Gastrocnemius medialis (tissue), 4 donors: ENCODE measurements around the gene SYMPK. TPM values are rescaled to one million over a fixed set of nuclear protein-coding genes. Genes with fewer than 3 reads are reported as not detected.

Source experiments
- ATAC-seq, 2 donors: fragments of 150-250 bp; one replicate each; pipeline ENCODE4 v1.9.1; 2016
- DNase-seq, 2 donors: peaks; one replicate each; pipeline ENCODE4 v3.0.0-alpha.2; 2019
- H3K27ac ChIP-seq, 4 donors: fragments of 200-600 bp; sonication (generic); 1 replicate in 1 of 4; 2 replicates in 3 of 4; pipeline ENCODE4 v1.5.1; 2016 to 2018; ENCODE audit warnings: mild to moderate bottlenecking in 2 of 4, moderate library complexity in 1 of 4
- H3K27me3 ChIP-seq, 3 donors: fragments of 200-600 bp; sonication (generic) in 2 of 3; 1 replicate in 1 of 3; 2 replicates in 2 of 3; pipeline versions ENCODE4 v1.5.1 to v1.6.0; 2016 to 2019; ENCODE audit warnings: mild to moderate bottlenecking in 1 of 3, moderate library complexity in 1 of 3
- H3K36me3 ChIP-seq, 2 donors: fragments of 200-600 bp; sonication (generic) in 1 of 2; one replicate each; pipeline ENCODE4 v1.5.1; 2017 to 2018
- H3K4me1 ChIP-seq, 2 donors: fragments of 200-600 bp; sonication (generic) in 1 of 2; one replicate each; pipeline ENCODE4 v1.5.1; 2016 to 2017; ENCODE audit warnings: mild to moderate bottlenecking in 2 of 2
- H3K4me3 ChIP-seq, 4 donors: fragments of 200-600 bp; sonication (generic) in 3 of 4; 1 replicate in 1 of 4; 2 replicates in 3 of 4; pipeline ENCODE4 v1.5.1; 2016 to 2019; ENCODE audit warnings: mild to moderate bottlenecking in 2 of 4
- H3K9me3 ChIP-seq, 3 donors: fragments of 200-600 bp; sonication (generic) in 2 of 3; 1 replicate in 1 of 3; 2 replicates in 2 of 3; pipeline ENCODE4 v1.5.1; 2016 to 2019
- CTCF ChIP-seq, 5 experiments: fragments of 450-650 bp in 3 of 5; fragments of 200-600 bp in 2 of 5; sonication (generic) in 2 of 5; IDR thresholded peaks in 4 of 5; conservative IDR thresholded peaks in 1 of 5; 1 replicate in 4 of 5; 2 replicates in 1 of 5; pipeline ENCODE4 v1.5.1; 2016 to 2019; ENCODE audit warnings: antibody characterized with exemption in 5 of 5, mild to moderate bottlenecking in 3 of 5, moderate library complexity in 3 of 5
- POLR2A ChIP-seq, 2 donors: fragments of 450-650 bp; IDR thresholded peaks; one replicate each; pipeline ENCODE4 v1.6.1; 2017; ENCODE audit warnings: antibody characterized with exemption in 2 of 2, mild to moderate bottlenecking in 2 of 2, moderate library complexity in 2 of 2
- in situ Hi-C, 4 donors: fragments of 200-750 bp; cut with MboI; loops; one replicate each; pipeline versions ENCODE4 v1.15.0 to v1.8.0; 2017; ENCODE audit warnings: low sequenced_read_pairs in 4 of 4
- intact Hi-C: fragments of 100-400 bp; cut with DNase I; formaldehyde crosslinking; loops from one replicate; pipeline ENCODE4 v1.15.1; 2023; ENCODE audit warnings: low total_unique reads
- total RNA-seq, 4 donors: library from RNA; depleted of rRNA; stranded (reverse); fragments of >200 nt; gene quantifications; one replicate each; pipeline versions ENCODE4 v1.1.0 to v1.2.3, GENCODE V29; 2016

SYMPK gene
- total RNA-seq, 4 donors from 2014 or later, result 14.1 to 64.6 (median 34.9) TPM

DNA sequence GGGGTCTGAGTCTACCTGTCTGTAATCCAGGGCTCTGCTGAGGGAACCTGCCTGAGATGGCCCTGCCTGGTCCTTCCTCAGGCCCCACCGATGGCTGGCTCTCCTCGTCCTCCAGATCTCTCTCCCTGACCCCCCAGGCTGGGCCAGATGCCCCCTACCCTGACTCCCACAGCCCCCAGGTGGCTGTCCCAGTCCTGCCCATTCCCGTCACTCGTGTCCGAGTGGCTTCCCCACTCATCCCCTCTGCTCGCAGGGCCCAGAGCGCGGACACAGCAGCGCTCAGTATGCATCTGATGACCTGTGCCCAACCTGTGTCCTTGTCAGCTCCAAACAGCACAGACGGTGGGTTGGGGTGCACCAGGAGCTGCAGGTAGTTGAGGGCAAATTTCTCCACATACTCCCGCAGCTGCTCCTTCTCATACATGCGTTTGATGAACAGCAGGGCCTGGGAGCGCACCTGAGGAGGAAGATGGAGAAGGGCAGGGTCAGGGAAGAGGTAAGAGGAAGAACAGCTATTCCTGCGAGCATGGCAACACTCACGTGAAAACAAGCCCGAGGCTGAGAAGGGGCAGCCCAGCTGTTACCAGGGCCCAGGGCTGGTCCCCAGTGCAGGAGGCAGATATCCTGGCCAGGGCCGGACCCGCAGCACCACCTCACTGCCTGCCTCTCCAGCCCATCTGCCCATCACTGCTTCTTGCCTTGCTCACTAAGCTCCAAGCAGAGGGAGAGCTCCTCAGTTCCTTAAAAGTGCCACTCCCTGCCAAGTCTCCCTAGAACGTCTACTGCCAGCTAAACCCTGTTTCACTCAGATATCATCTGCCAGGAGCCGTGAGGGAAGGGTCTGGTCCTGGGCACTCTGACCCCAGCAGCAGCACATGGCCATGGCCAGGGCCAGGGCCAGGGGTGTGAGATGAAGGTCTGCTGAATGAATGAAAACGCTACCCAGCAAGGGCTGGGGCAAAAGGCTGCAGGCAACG lies 36.7 kb downstream of the SYMPK start:
- peaks cover 0 to 91% of the 10 kb centered on the region in 2 donors for H3K36me3 ChIP-seq
- in situ Hi-C loops (no loop called here), intact Hi-C loops (no loop called here)
- no peak for DNase-seq
- H3K4me1 ChIP-seq, result peaks cover 0 to 7% of the 10 kb centered on the region in 2 donors
- no peak overlapping the region for H3K27ac ChIP-seq
- no peaks in the 10 kb centered on the region for H3K9me3 ChIP-seq
- no peak for ATAC-seq
- no peak overlapping the region for H3K4me3 ChIP-seq
- TF ChIP-seq POLR2A (IDR thresholded peaks at IDR 0.05), result no peak
- TF ChIP-seq CTCF (IDR thresholded peaks at IDR 0.05 in 4 of 5, conservative IDR thresholded peaks at IDR 0.05 in 1 of 5), result no peak
- no peaks in the 10 kb centered on the region for H3K27me3 ChIP-seq

- intact Hi-C loops (no loop called here), in situ Hi-C loops (no loop called here)
- no peak for ATAC-seq
Measured at GRCh38 chr19:45825263-45825605, 37.7 kb downstream of the SYMPK start.

DNA sequence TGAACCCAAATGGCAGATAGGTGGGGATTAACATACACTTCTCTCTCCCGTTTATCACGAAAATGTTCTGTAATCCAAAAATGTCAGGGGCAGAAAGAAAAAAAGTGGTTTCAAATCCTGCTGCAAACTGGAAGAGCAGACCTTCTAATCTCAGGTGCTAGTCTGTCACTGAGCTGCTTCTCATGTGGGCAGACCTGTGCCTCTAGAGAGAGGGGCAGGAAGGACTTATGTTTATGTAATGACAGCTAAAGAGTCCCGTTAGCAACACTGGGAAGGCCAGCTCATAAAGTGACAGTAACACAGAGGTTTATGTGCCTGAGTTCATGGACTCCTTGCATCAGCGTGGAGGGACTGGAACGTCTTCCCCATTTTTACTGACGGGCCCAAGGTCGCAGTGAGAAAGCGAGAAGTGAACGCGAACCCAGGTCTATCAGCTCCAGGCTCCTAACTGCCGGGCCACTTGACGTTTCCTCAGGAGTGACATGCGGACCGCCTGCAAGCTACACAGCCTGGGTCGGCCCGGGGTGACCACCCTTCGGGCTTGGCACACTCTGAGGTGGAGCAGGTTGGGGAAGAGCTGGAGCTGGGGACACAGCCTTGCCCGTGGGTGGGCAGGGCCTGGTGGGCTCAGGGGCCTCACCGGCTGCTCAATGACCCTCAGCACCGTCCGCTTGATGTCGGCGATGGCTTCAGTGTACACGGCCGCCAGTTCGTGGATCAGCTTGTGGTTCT lies 38.2 kb downstream of the SYMPK start:
- Histone ChIP-seq H3K4me3 (no peak overlapping the region), H3K36me3 (peaks cover 0 to 85% of the 10 kb centered on the region in 2 donors), H3K27me3 (no peaks in the 10 kb centered on the region), H3K4me1 (peaks cover 0 to 7% of the 10 kb centered on the region in 2 donors), H3K9me3 (no peaks in the 10 kb centered on the region), H3K27ac (peak overlapping the region in 1 of 4 donors; percentile 25)
- in situ Hi-C loops, result no loop called here
- ATAC-seq (no peak), DNase-seq (no peak)
- no peak for TF ChIP-seq CTCF (IDR thresholded peaks at IDR 0.05 in 4 of 5, conservative IDR thresholded peaks at IDR 0.05 in 1 of 5)
- TF ChIP-seq POLR2A (IDR thresholded peaks at IDR 0.05), result no peak
- intact Hi-C loops, result no loop called here

More at GRCh38 chr19:45825263-45825605, 37.7 kb downstream of the SYMPK start:
- H3K4me3 ChIP-seq, result no peak overlapping the region
- H3K27me3 ChIP-seq, result no peaks in the 10 kb centered on the region
- H3K4me1 ChIP-seq, result peaks cover 0 to 7% of the 10 kb centered on the region in 2 donors
- no peak for DNase-seq
- TF ChIP-seq POLR2A (IDR thresholded peaks at IDR 0.05) (no peak), CTCF (IDR thresholded peaks at IDR 0.05 in 4 of 5, conservative IDR thresholded peaks at IDR 0.05 in 1 of 5) (no peak)
- H3K36me3 ChIP-seq, result peaks cover 0 to 90% of the 10 kb centered on the region in 2 donors
- H3K9me3 ChIP-seq, result no peaks in the 10 kb centered on the region
- no peak overlapping the region for H3K27ac ChIP-seq

GRCh38 chr19:45824041-45824471 lies 38.9 kb downstream of the SYMPK start:
- H3K27ac ChIP-seq, result peak overlapping the region in 1 of 4 donors; percentile 25
- no peaks in the 10 kb centered on the region for H3K27me3 ChIP-seq
- TF ChIP-seq POLR2A (IDR thresholded peaks at IDR 0.05), result no peak
- TF ChIP-seq CTCF (IDR thresholded peaks at IDR 0.05 in 4 of 5, conservative IDR thresholded peaks at IDR 0.05 in 1 of 5), result no peak
- H3K9me3 ChIP-seq, result no peaks in the 10 kb centered on the region
- DNase-seq (peak in 1 of 2 donors; percentile 40), ATAC-seq (peak in 1 of 2 donors; percentile 43)
- intact Hi-C loops, result no loop called here
- in situ Hi-C loops, result no loop called here
- H3K4me1 ChIP-seq, result peaks cover 0 to 7% of the 10 kb centered on the region in 2 donors
- H3K4me3 ChIP-seq, result no peak overlapping the region
- peaks cover 0 to 78% of the 10 kb centered on the region in 2 donors for H3K36me3 ChIP-seq
